Measurements from ENCODE around the gene CEP20.
A peak's percentile ranks its signal among the peaks of the same experiment; 100 is the strongest.

Gene CEP20

GRCh38 chr16:15830832-15831451 lies 57.5 kb downstream of the CEP20 start:
- DNase-seq, result peak; percentile 43 to 61 (median 55)

GRCh38 chr16:15829460-15829859 lies 58.9 kb downstream of the CEP20 start:
- peak; percentile 68 to 81 (median 75) for DNase-seq

- no peak for DNase-seq
These were observed 60.6 kb downstream of the CEP20 start for GRCh38 chr16:15827709-15828343.

- DNase-seq, result no peak
These were observed 61.1 kb downstream of the CEP20 start for GRCh38 chr16:15827299-15827698.

- DNase-seq, result no peak
These were observed 62.6 kb downstream of the CEP20 start for GRCh38 chr16:15825750-15826305.

- DNase-seq, result no peak
These were observed 65.4 kb downstream of the CEP20 start for GRCh38 chr16:15822957-15823356.

GRCh38 chr16:15820837-15821236 lies 67.6 kb downstream of the CEP20 start:
- DNase-seq, result no peak

- no peak for DNase-seq
These were observed 69.4 kb downstream of the CEP20 start for GRCh38 chr16:15819046-15819445.

GRCh38 chr16:15817446-15817845 lies 71.0 kb downstream of the CEP20 start:
- DNase-seq, result no peak

GRCh38 chr16:15816228-15816627 lies 72.2 kb downstream of the CEP20 start:
- no peak for DNase-seq
